ENCODE results near the gene REC114.

Gene REC114

GRCh38 chr15:73604477-73604876, 161.5 kb downstream of the REC114 start:
- no peak for DNase-seq (ENCODE audit: low read depth, low spot score)

GRCh38 chr15:73605759-73606436, 162.9 kb downstream of the REC114 start:
- no peak for DNase-seq (ENCODE audit: low read depth, low spot score)

- no peak for DNase-seq (ENCODE audit: low read depth, low spot score)
Observed at GRCh38 chr15:73607405-73607804, 164.4 kb downstream of the REC114 start.

- DNase-seq (ENCODE audit: low read depth, low spot score), result no peak
Observed at GRCh38 chr15:73607843-73608242, 164.9 kb downstream of the REC114 start.

GRCh38 chr15:73608475-73608874, 165.5 kb downstream of the REC114 start:
- DNase-seq (ENCODE audit: low read depth, low spot score), result no peak

GRCh38 chr15:73608941-73609340, 166.0 kb downstream of the REC114 start:
- DNase-seq (ENCODE audit: low read depth, low spot score), result no peak

Data from ELF-1 (cell line).